Heart left ventricle (tissue), 16 donors: Measurements from ENCODE around the gene PDZD4. TPM values are rescaled to one million over a fixed set of nuclear protein-coding genes. Genes with fewer than 3 reads are reported as not detected.

Source experiments
- ATAC-seq, 4 donors: fragments of 200-7000 bp; cut with Tn5 transposase; one replicate each; pipeline ENCODE4 v1.9.1; 2020 to 2022; ENCODE audit warnings: moderate library complexity in 4 of 4, mild to moderate bottlenecking in 3 of 4, moderate number of reproducible peaks in 1 of 4
- DNase-seq, 5 donors: peaks; one replicate each; pipeline ENCODE4 v3.0.0-alpha.2; 2020
- H3K27ac ChIP-seq, 12 donors: fragments of 200-600 bp; sonication (generic) in 4 of 12; one replicate each; pipeline versions ENCODE4 v1.5.0 to v1.8.0; 2016 to 2022; ENCODE audit warnings: mild to moderate bottlenecking in 2 of 12
- H3K27me3 ChIP-seq, 9 donors: fragments of 200-600 bp; sonication (generic) in 2 of 9; one replicate each; pipeline versions ENCODE4 v1.5.1 to v1.8.0; 2016 to 2022; ENCODE audit warnings: mild to moderate bottlenecking in 3 of 9
- H3K36me3 ChIP-seq, 9 donors: fragments of 200-600 bp; sonication (generic) in 2 of 9; one replicate each; pipeline versions ENCODE4 v1.5.0 to v1.8.0; 2018 to 2022; ENCODE audit warnings: mild to moderate bottlenecking in 2 of 9
- H3K4me1 ChIP-seq, 12 donors: fragments of 200-600 bp; sonication (generic) in 4 of 12; one replicate each; pipeline versions ENCODE4 v1.5.0 to v1.8.0; 2016 to 2022; ENCODE audit warnings: mild to moderate bottlenecking in 3 of 12
- H3K4me3 ChIP-seq, 12 donors: fragments of 200-600 bp; sonication (generic) in 4 of 12; one replicate each; pipeline versions ENCODE4 v1.5.0 to v1.8.0; 2017 to 2022; ENCODE audit warnings: mild to moderate bottlenecking in 9 of 12, moderate library complexity in 4 of 12
- H3K9me3 ChIP-seq, 12 donors: fragments of 200-600 bp; sonication (generic) in 4 of 12; one replicate each; pipeline versions ENCODE4 v1.5.0 to v1.8.0; 2016 to 2022; ENCODE audit warnings: mild to moderate bottlenecking in 1 of 12
- POLR2A ChIP-seq, 2 donors: fragments of 450-650 bp; IDR thresholded peaks; one replicate each; pipeline ENCODE4 v1.6.1; 2017; ENCODE audit warnings: antibody characterized with exemption in 2 of 2, mild to moderate bottlenecking in 2 of 2, moderate library complexity in 2 of 2
- WGBS, 4 donors: extraction: QIAGEN DNeasy Blood & Tissue Kit in 2 of 4; methylation state at CpG; one replicate each; pipeline versions ENCODE4 v1.1.5 to v1.1.7; 2013 to 2018; 5-methylcytosine and 5-hydroxymethylcytosine counted together
- intact Hi-C, 10 donors: fragments of 100-400 bp; cut with DNase I; formaldehyde crosslinking; loops; one replicate each; pipeline versions ENCODE4 v1.11.1 to v1.14.2; 2022
- polyA plus RNA-seq, 2 donors: library from polyadenylated mRNA; stranded (reverse); fragments of 200-250 nt; gene quantifications; one replicate each; pipeline ENCODE4 v1.2.3, GENCODE V29; 2013
- total RNA-seq, 9 donors: library from RNA; depleted of rRNA in 2 of 9; stranded (reverse); fragments of >200 nt in 2 of 9; fragmentation: NEBNext Ultra II Directional in 3 of 9; extraction: Animal tissue kit (Norgen Biotek cat#: 25700) in 3 of 9; gene quantifications; one replicate each; pipeline versions ENCODE4 v1.1.0 to v1.2.4, GENCODE V29; 2016 to 2023
- TF ChIP-seq, protein P1 (sequence below), 12 donors: fragments of 200-600 bp; sonication (generic) in 4 of 12; IDR thresholded peaks; one replicate each; pipeline versions ENCODE4 v1.5.0 to v1.8.0; 2018 to 2022; ENCODE audit warnings: antibody characterized with exemption in 12 of 12, mild to moderate bottlenecking in 5 of 12
- donor health status: ischemic (EF 13 %, LVEDD 7.1; RV severe dilation, severe dysfunction).
- donor health status: healthy with polysubstance abuse.
- donor health status: DM: no; HTN: yes; CAD: no.
- donor health status: DM: no; HTN: no; CAD: no.
- donor health status: ischemic (EF 25% LVEDD 6.9; RV normal size, moderate dysfunction).
- donor health status: ischemic (EF 25% LVEDD 5.7; RV mildly dilated, moderate dysfunction).
- donor health status: healthy.
- donor health status: DM: yes; HTN: yes; CAD: no.
- donor health status: ischemic (EF 35%, LVEDD 5.7; RV mildly dilated, moderate dysfunction).
- donor health status: nonischemic (EF 11% LVEDD 7.7; RV severe dilation, severe dysfunction).
- donor health status: DM: yes; HTN: yes; CAD: no.
- donor health status: PGD.
- donor health status: ischemic (EF 29% LVEDD 5.4; RV normal size, mild dysfunction).
- donor health status: nonischemic (EF 23%, LVEDD 6.1; RV moderate dilation, normal function).

PDZD4 gene
- total and polyA plus RNA-seq, 11 donors: 1.7 to 4.0 (median 2.4) TPM

DNA sequence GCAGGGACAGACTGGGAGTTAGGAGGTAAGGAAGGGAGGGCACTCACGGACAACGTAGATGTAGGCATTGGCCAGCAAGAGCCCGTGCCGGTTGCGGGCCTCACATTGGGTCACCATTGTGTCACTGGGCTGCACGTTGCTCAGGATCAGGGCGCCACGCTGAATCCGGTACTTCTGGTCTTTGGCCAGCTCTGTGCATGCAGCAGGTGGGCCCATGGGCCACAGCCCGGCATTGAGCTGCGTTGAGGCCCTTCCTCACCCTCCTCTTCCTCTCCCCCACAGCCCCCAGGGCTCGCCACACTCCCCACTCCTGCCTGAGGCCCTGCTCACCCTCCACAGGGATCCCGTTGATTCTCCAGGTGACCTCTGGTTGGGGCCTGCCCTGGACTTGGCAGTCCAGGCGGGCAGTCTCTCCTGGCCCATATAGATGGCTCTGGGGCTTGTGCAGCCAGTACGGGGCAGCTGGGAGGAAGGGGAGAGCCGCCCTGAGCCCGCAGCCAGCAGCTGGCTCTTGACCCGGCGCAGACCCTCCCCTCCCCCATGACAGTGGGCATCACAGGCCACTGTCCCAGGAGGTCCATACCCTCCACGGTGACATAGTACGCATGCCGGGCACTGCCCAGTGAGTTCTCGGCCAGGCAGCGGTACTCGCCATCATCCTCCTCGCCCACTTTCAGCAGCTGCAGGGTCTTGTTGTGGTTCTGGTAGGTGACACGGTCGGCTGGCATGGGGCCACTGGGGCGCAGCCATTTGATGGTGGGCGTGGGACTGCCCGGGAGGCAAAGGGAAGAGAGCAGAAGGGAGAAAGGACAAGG, 39.3 kb upstream of the PDZD4 start:
- Histone ChIP-seq H3K27me3 (peaks cover 0 to 34% (median 0%) of the 10 kb centered on the region in 9 donors), H3K4me3 (no peak overlapping the region), H3K27ac (no peak overlapping the region), H3K36me3 (no peaks in the 10 kb centered on the region), H3K4me1 (no peaks in the 10 kb centered on the region), H3K9me3 (no peaks in the 10 kb centered on the region)
- TF ChIP-seq POLR2A (IDR thresholded peaks at IDR 0.05): no peak
- TF ChIP-seq, protein P1, sequence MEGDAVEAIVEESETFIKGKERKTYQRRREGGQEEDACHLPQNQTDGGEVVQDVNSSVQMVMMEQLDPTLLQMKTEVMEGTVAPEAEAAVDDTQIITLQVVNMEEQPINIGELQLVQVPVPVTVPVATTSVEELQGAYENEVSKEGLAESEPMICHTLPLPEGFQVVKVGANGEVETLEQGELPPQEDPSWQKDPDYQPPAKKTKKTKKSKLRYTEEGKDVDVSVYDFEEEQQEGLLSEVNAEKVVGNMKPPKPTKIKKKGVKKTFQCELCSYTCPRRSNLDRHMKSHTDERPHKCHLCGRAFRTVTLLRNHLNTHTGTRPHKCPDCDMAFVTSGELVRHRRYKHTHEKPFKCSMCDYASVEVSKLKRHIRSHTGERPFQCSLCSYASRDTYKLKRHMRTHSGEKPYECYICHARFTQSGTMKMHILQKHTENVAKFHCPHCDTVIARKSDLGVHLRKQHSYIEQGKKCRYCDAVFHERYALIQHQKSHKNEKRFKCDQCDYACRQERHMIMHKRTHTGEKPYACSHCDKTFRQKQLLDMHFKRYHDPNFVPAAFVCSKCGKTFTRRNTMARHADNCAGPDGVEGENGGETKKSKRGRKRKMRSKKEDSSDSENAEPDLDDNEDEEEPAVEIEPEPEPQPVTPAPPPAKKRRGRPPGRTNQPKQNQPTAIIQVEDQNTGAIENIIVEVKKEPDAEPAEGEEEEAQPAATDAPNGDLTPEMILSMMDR (IDR thresholded peaks at IDR 0.05): no peak
- ATAC-seq (no peak), DNase-seq (no peak)
- 90 to 92% (median 92%) methylated on average over 26 to 31 of the region's 31 CpGs for WGBS, 4 donors
- intact Hi-C loops: no loop called here

- intact Hi-C loops: no loop called here
- TF ChIP-seq, protein P1 (IDR thresholded peaks at IDR 0.05): no peak
- no peak for TF ChIP-seq POLR2A (IDR thresholded peaks at IDR 0.05)
- Histone ChIP-seq H3K36me3 (no peaks in the 10 kb centered on the region), H3K27me3 (peaks cover 0 to 33% (median 0%) of the 10 kb centered on the region in 9 donors), H3K4me3 (no peak overlapping the region), H3K4me1 (no peaks in the 10 kb centered on the region), H3K27ac (no peak overlapping the region), H3K9me3 (no peaks in the 10 kb centered on the region)
- DNase-seq: no peak
- no peak for ATAC-seq
- 84 to 92% (median 90%) methylated on average over 18 to 26 of the region's 26 CpGs for WGBS, 4 donors
Measured at GRCh38 chrX:153868576-153869472, 38.5 kb upstream of the PDZD4 start.

GRCh38 chrX:153867671-153868070, 37.3 kb upstream of the PDZD4 start:
- Histone ChIP-seq H3K27ac (no peak overlapping the region), H3K4me1 (no peaks in the 10 kb centered on the region), H3K27me3 (peaks cover 0 to 36% (median 0%) of the 10 kb centered on the region in 9 donors), H3K4me3 (no peak overlapping the region), H3K36me3 (no peaks in the 10 kb centered on the region), H3K9me3 (no peaks in the 10 kb centered on the region)
- no peak for TF ChIP-seq POLR2A (IDR thresholded peaks at IDR 0.05)
- TF ChIP-seq, protein P1 (IDR thresholded peaks at IDR 0.05): no peak
- DNase-seq: no peak
- ATAC-seq: no peak
- 65 to 91% (median 87%) methylated on average over 2 to 13 of the region's 13 CpGs for WGBS, 4 donors
- intact Hi-C loops: no loop called here

- ATAC-seq (no peak), DNase-seq (no peak)
- WGBS, 4 donors: 81 to 90% (median 84%) methylated on average over 8 to 9 of the region's 9 CpGs
- no peaks in the 10 kb centered on the region for H3K4me1 ChIP-seq
- no peaks in the 10 kb centered on the region for H3K9me3 ChIP-seq
- intact Hi-C loops: no loop called here
- no peak overlapping the region for H3K27ac ChIP-seq
- no peak overlapping the region for H3K4me3 ChIP-seq
- peaks cover 0 to 36% (median 0%) of the 10 kb centered on the region in 9 donors for H3K27me3 ChIP-seq
- no peaks in the 10 kb centered on the region for H3K36me3 ChIP-seq
- no peak for TF ChIP-seq POLR2A (IDR thresholded peaks at IDR 0.05)
- TF ChIP-seq, protein P1 (IDR thresholded peaks at IDR 0.05): no peak
Measured at GRCh38 chrX:153867139-153867538, 36.8 kb upstream of the PDZD4 start.
